IMR-90 (cell line): ENCODE results near the gene AHCYL2. TPM values are rescaled to one million over a fixed set of nuclear protein-coding genes. Genes with fewer than 3 reads are reported as not detected.

Experiments
- ATAC-seq: fragments of 200-7000 bp; cut with Tn5 transposase; 2 replicates; pipeline ENCODE4 v1.9.1; 2020; ENCODE audit warnings: low read depth, mild to moderate bottlenecking, moderate library complexity
- BruUV-seq: library from RNA; stranded (reverse); fragments of 400-500 nt; replicated peaks from 2 replicates; lab custom pipeline; 2021; lab: Mats Ljungman, UMichigan
- CTCF ChIA-PET: fragments of 300-600 bp; formaldehyde crosslinking; extraction: SDS; loops from one replicate; lab custom pipeline; 2021; ENCODE audit warnings: antibody characterized with exemption; lab: Yijun Ruan, JAX
- POLR2A ChIA-PET: fragments of 300-600 bp; sonication (Branson Sonifier 250); formaldehyde crosslinking; loops from one replicate; lab custom pipeline; 2022; ENCODE audit warnings: antibody characterized with exemption; ENCODE audit not compliant: unreplicated experiment; lab: Charles Lee
- DNase-seq: peaks from one replicate; pipeline ENCODE4 v3.0.0; 2013
- H2AFZ ChIP-seq: replicated peaks from 2 replicates; pipeline ENCODE3; 2013; ENCODE audit warnings: low read length, mild to moderate bottlenecking; ENCODE audit not compliant: poor library complexity
- H2AK5ac ChIP-seq: 2 replicates; pipeline ENCODE4 v1.6.1; 2013; ENCODE audit warnings: low read depth, low read length, inconsistent platforms
- H2AK9ac ChIP-seq: replicated peaks from 2 replicates; pipeline ENCODE3; 2013; ENCODE audit warnings: mild to moderate bottlenecking, low read depth, low read length, moderate library complexity; ENCODE audit not compliant: poor library complexity
- H2BK120ac ChIP-seq: 2 replicates; pipeline ENCODE4 v1.6.1; 2013; ENCODE audit warnings: low read depth, low read length, inconsistent platforms
- H2BK15ac ChIP-seq: 3 replicates; pipeline ENCODE4 v1.6.1; 2013; ENCODE audit warnings: low read depth, low read length, inconsistent platforms
- H2BK20ac ChIP-seq: 2 replicates; pipeline ENCODE4 v1.6.1; 2013; ENCODE audit warnings: low read depth, mild to moderate bottlenecking, inconsistent platforms, low read length, moderate library complexity
- H2BK5ac ChIP-seq: 2 replicates; pipeline ENCODE4 v1.6.1; 2013; ENCODE audit warnings: mild to moderate bottlenecking, low read depth, low read length, inconsistent platforms; ENCODE audit not compliant: poor library complexity, severe bottlenecking
- H3K14ac ChIP-seq: replicated peaks from 2 replicates; pipeline ENCODE4 v1.6.1; 2013; ENCODE audit warnings: low read depth, low read length, inconsistent platforms
- H3K18ac ChIP-seq: 2 replicates; pipeline ENCODE4 v1.6.1; 2013; ENCODE audit warnings: low read depth, low read length, control low read depth
- H3K23ac ChIP-seq: 2 replicates; pipeline ENCODE4 v1.6.1; 2013; ENCODE audit warnings: low read depth, low read length, inconsistent platforms
- H3K27ac ChIP-seq: 2 replicates; pipeline ENCODE4 v1.5.1; 2013; ENCODE audit warnings: mild to moderate bottlenecking, control low read depth, low read length; ENCODE audit not compliant: insufficient read depth
- H3K27me3 ChIP-seq: 2 replicates; pipeline ENCODE4 v1.6.1; 2013; ENCODE audit warnings: low read length; ENCODE audit not compliant: control insufficient read depth, insufficient read depth
- H3K36me3 ChIP-seq: 2 replicates; pipeline ENCODE4 v1.6.1; 2013; ENCODE audit warnings: low read length, mixed read lengths; ENCODE audit not compliant: control insufficient read depth, insufficient read depth
- H3K4ac ChIP-seq: 2 replicates; pipeline ENCODE4 v1.6.1; 2013; ENCODE audit warnings: low read depth, low read length, inconsistent platforms
- H3K4me1 ChIP-seq: 2 replicates; pipeline ENCODE4 v1.6.1; 2013; ENCODE audit warnings: low read length, mixed read lengths; ENCODE audit not compliant: control insufficient read depth, insufficient read depth
- H3K4me2 ChIP-seq: 2 replicates; pipeline ENCODE4 v1.6.1; 2013; ENCODE audit warnings: low read depth, mild to moderate bottlenecking, control low read depth, low read length, moderate library complexity
- H3K4me3 ChIP-seq: 2 replicates; pipeline ENCODE4 v1.5.1; 2013; ENCODE audit warnings: low read depth, mild to moderate bottlenecking, control low read depth, low read length, moderate library complexity; ENCODE audit not compliant: insufficient read depth
- H3K56ac ChIP-seq: 2 replicates; pipeline ENCODE4 v1.6.1; 2013; ENCODE audit warnings: low read length, inconsistent platforms; ENCODE audit not compliant: insufficient read depth; ENCODE audit errors: extremely low read depth
- H3K79me1 ChIP-seq, 2 experiments: 2 replicates each; pipeline ENCODE4 v1.6.1; 2013; ENCODE audit warnings: low read length in 2 of 2, inconsistent platforms in 1 of 2, low read depth in 1 of 2
- H3K9ac ChIP-seq: 2 replicates; pipeline ENCODE4 v1.6.1; 2013; ENCODE audit warnings: low read depth, low read length, control low read depth
- H3K9me1 ChIP-seq: 2 replicates; pipeline ENCODE4 v1.6.1; 2013; ENCODE audit warnings: low read length, inconsistent platforms; ENCODE audit not compliant: insufficient read depth
- H3K9me3 ChIP-seq: 2 replicates; pipeline ENCODE4 v1.6.1; 2013; ENCODE audit warnings: low read length; ENCODE audit not compliant: control insufficient read depth, insufficient read depth
- H4K20me1 ChIP-seq: 2 replicates; pipeline ENCODE4 v1.6.1; 2013; ENCODE audit warnings: low read length, inconsistent platforms; ENCODE audit not compliant: insufficient read depth
- H4K5ac ChIP-seq: 2 replicates; pipeline ENCODE4 v1.6.1; 2013; ENCODE audit warnings: mild to moderate bottlenecking, low read depth, low read length, control low read depth
- H4K8ac ChIP-seq, 2 experiments: 2 replicates each; pipeline ENCODE4 v1.6.1; 2013; ENCODE audit warnings: low read depth in 2 of 2, low read length in 2 of 2, control low read depth in 1 of 2, inconsistent platforms in 1 of 2
- H4K91ac ChIP-seq: 2 replicates; pipeline ENCODE4 v1.6.1; 2013; ENCODE audit warnings: low read depth, low read length, inconsistent platforms; ENCODE audit not compliant: insufficient read depth
- BHLHE40 ChIP-seq: fragments of 150-350 bp; IDR thresholded peaks from 2 replicates; pipeline ENCODE4 v1.6.1; 2016; ENCODE audit warnings: mild to moderate bottlenecking, low read depth, low read length
- CEBPB ChIP-seq: IDR thresholded peaks from 2 replicates; pipeline ENCODE4 v1.6.1; 2012; ENCODE audit warnings: low read depth, low read length, improper control_type of control experiment
- CHD1 ChIP-seq: IDR thresholded peaks from 2 replicates; pipeline ENCODE4 v1.6.1; 2012; ENCODE audit warnings: low read depth, low read length, improper control_type of control experiment
- FOS ChIP-seq: fragments of 150-350 bp; IDR thresholded peaks from 2 replicates; pipeline ENCODE4 v1.6.1; 2016; ENCODE audit warnings: low read depth, low read length
- MAFK ChIP-seq: IDR thresholded peaks from 2 replicates; pipeline ENCODE4 v1.6.1; 2012; ENCODE audit warnings: low read depth, low read length, improper control_type of control experiment
- MAZ ChIP-seq: IDR thresholded peaks from 2 replicates; pipeline ENCODE4 v1.6.1; 2012; ENCODE audit warnings: low read depth, mild to moderate bottlenecking, low read length, improper control_type of control experiment, moderate library complexity, borderline replicate concordance
- MXI1 ChIP-seq: IDR thresholded peaks from 2 replicates; pipeline ENCODE4 v1.6.1; 2012; ENCODE audit warnings: low read depth, mild to moderate bottlenecking, low read length, moderate library complexity, borderline replicate concordance
- NFE2L2 ChIP-seq: fragments of 150-350 bp; IDR thresholded peaks from 2 replicates; pipeline ENCODE4 v1.6.1; 2016; ENCODE audit warnings: low read depth, mild to moderate bottlenecking, low read length
- POLR2A ChIP-seq: IDR thresholded peaks from 2 replicates; pipeline ENCODE4 v1.6.1; 2012; ENCODE audit warnings: mild to moderate bottlenecking, low read depth, low read length
- RAD21 ChIP-seq: IDR thresholded peaks from 2 replicates; pipeline ENCODE4 v1.6.1; 2012; ENCODE audit warnings: low read length, improper control_type of control experiment
- RCOR1 ChIP-seq: IDR thresholded peaks from 2 replicates; pipeline ENCODE4 v1.6.1; 2012; ENCODE audit warnings: mild to moderate bottlenecking, low read length, improper control_type of control experiment; ENCODE audit not compliant: insufficient replicate concordance
- RFX5 ChIP-seq: IDR thresholded peaks from 2 replicates; pipeline ENCODE4 v1.8.0; 2012; ENCODE audit warnings: low read depth, mild to moderate bottlenecking, low read length, moderate library complexity
- SMC3 ChIP-seq: fragments of 150-350 bp; IDR thresholded peaks from 2 replicates; pipeline ENCODE4 v1.6.1; 2016; ENCODE audit warnings: low read depth, mild to moderate bottlenecking, antibody characterized with exemption, low read length, moderate library complexity
- USF2 ChIP-seq: fragments of 150-350 bp; IDR thresholded peaks from 2 replicates; pipeline ENCODE4 v1.6.1; 2017; ENCODE audit warnings: mild to moderate bottlenecking, antibody characterized with exemption, low read length, low read depth
- whole genome bisulfite sequencing, 2 experiments: methylation state at CpG; one replicate each; pipeline versions ENCODE4 v1.1.5 to v1.1.7; 2013; ENCODE audit warnings: missing lambda C conversion rate in 2 of 2; ENCODE audit not compliant: insufficient read length in 1 of 2; ENCODE audit errors: extremely low coverage in 2 of 2; 5-methylcytosine and 5-hydroxymethylcytosine counted together
- dilution Hi-C: fragments of 300-500 bp; cut with HindIII; formaldehyde crosslinking; loops from one replicate; pipeline ENCODE4 v1.14.3; 2018; ENCODE audit warnings: low sequenced_read_pairs; ENCODE audit not compliant: unreplicated experiment
- in situ Hi-C: fragments of 300-500 bp; cut with MboI; formaldehyde crosslinking; loops from 3 replicates; pipeline ENCODE4 v1.14.3; 2019; ENCODE audit warnings: low sequenced_read_pairs, inconsistent platforms, mixed read lengths
- intact Hi-C: fragments of 100-400 bp; cut with micrococcal nuclease; formaldehyde crosslinking; loops from 2 replicates; pipeline ENCODE4 v1.10.0; 2022
- polyA plus RNA-seq, 3 experiments: library from polyadenylated mRNA; depleted of rRNA; stranded (reverse); fragments of >200 nt; gene quantifications; 2 replicates each; pipeline ENCODE4 v1.2.3, GENCODE V29; 2012; ENCODE audit warnings: low replicate concordance in 1 of 3
- total RNA-seq: library from RNA; depleted of rRNA; stranded (reverse); fragments of >200 nt; gene quantifications from 2 replicates; pipeline ENCODE4 v1.2.3, GENCODE V29; 2012
- TF ChIP-seq, protein P1 (sequence below): fragments of 150-350 bp; IDR thresholded peaks from 2 replicates; pipeline ENCODE4 v1.6.1; 2016; ENCODE audit warnings: low read depth, mild to moderate bottlenecking, low read length, moderate library complexity, borderline replicate concordance
- TF ChIP-seq, protein P2 (sequence below): conservative IDR thresholded peaks from 2 replicates; pipeline ENCODE4 v1.5.1; 2012; ENCODE audit warnings: mild to moderate bottlenecking, low read depth, low read length, improper control_type of control experiment

AHCYL2 gene
- total and polyA plus RNA-seq, 2 of the 4 experiments (the other 2 are of a cell fraction), result 5.7 to 7.6 TPM

GRCh38 chr7:129255800-129256199 is 31.0 kb downstream of the AHCYL2 start:
- Histone ChIP-seq H3K79me1 (no peaks in the 10 kb centered on the region), H4K8ac (no peak overlapping the region), H3K27me3 (no peaks in the 10 kb centered on the region), H2BK5ac (no peak overlapping the region), H3K14ac (no peak overlapping the region), H3K9ac (no peak overlapping the region), H3K4me2 (no peak overlapping the region), H2AK5ac (no peak overlapping the region), H3K4me1 (peaks cover 3% of the 10 kb centered on the region; the same call in 1 of the 2 replicates), H3K4me3 (no peak overlapping the region), H4K20me1 (no peaks in the 10 kb centered on the region; the same call in 1 of the 2 replicates), H4K5ac (no peak overlapping the region), H3K18ac (no peak overlapping the region), H3K9me3 (no peaks in the 10 kb centered on the region), H3K27ac (no peak overlapping the region), H2BK15ac (no peak overlapping the region), H3K9me1 (peaks cover 4% of the 10 kb centered on the region; the same call in 1 of the 2 replicates), H2AK9ac (no peak overlapping the region), H2AFZ (no peak overlapping the region), H3K36me3 (no peaks in the 10 kb centered on the region), H3K4ac (no peak overlapping the region), H3K56ac (no peak overlapping the region), H3K23ac (no peak overlapping the region), H2BK120ac (no peak overlapping the region), H2BK20ac (no peak overlapping the region), H4K91ac (no peak overlapping the region)
- in situ Hi-C loops (no loop called here), intact Hi-C loops (no loop called here), dilution Hi-C loops (no loop called here)
- DNase-seq, result no peak
- POLR2A ChIA-PET, result no interaction called here
- TF ChIP-seq CHD1 (no peak), MAFK (no peak), BHLHE40 (no peak), MAZ (no peak), SMC3 (no peak), RCOR1 (no peak), POLR2A (no peak), MXI1 (no peak), NFE2L2 (no peak), FOS (no peak), RFX5 (no peak), RAD21 (no peak), USF2 (no peak), CEBPB (no peak)
- TF ChIP-seq, protein P1, sequence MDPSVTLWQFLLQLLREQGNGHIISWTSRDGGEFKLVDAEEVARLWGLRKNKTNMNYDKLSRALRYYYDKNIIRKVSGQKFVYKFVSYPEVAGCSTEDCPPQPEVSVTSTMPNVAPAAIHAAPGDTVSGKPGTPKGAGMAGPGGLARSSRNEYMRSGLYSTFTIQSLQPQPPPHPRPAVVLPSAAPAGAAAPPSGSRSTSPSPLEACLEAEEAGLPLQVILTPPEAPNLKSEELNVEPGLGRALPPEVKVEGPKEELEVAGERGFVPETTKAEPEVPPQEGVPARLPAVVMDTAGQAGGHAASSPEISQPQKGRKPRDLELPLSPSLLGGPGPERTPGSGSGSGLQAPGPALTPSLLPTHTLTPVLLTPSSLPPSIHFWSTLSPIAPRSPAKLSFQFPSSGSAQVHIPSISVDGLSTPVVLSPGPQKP, result no peak
- TF ChIP-seq, protein P2, sequence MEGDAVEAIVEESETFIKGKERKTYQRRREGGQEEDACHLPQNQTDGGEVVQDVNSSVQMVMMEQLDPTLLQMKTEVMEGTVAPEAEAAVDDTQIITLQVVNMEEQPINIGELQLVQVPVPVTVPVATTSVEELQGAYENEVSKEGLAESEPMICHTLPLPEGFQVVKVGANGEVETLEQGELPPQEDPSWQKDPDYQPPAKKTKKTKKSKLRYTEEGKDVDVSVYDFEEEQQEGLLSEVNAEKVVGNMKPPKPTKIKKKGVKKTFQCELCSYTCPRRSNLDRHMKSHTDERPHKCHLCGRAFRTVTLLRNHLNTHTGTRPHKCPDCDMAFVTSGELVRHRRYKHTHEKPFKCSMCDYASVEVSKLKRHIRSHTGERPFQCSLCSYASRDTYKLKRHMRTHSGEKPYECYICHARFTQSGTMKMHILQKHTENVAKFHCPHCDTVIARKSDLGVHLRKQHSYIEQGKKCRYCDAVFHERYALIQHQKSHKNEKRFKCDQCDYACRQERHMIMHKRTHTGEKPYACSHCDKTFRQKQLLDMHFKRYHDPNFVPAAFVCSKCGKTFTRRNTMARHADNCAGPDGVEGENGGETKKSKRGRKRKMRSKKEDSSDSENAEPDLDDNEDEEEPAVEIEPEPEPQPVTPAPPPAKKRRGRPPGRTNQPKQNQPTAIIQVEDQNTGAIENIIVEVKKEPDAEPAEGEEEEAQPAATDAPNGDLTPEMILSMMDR, result no peak
- CTCF ChIA-PET, result no interaction called here
- no TSS peak for BruUV-seq
- ATAC-seq, result no peak
- 100% methylated on average over 1 of the region's 4 CpGs; no CpG with 5 or more reads in 1 of the 2 experiments for WGBS, 2 experiments
